GM18951 (cell line): Measurements from ENCODE around the gene RHCE.
"Not testable (repeated sequence)": the region's sequence is repeated elsewhere in the genome, so short reads cannot be mapped to it uniquely, and the experiment has no call there.

Experiments
- POLR2A ChIP-seq: IDR thresholded peaks from 4 replicates; pipeline ENCODE4 v1.6.1; 2011; ENCODE audit warnings: mild to moderate bottlenecking; ENCODE audit not compliant: insufficient read length, insufficient read depth; ENCODE audit errors: extremely low read depth
- in situ Hi-C: fragments of 300-500 bp; cut with MboI; formaldehyde crosslinking; loops from one replicate; pipeline ENCODE4 v1.12.0; 2022; ENCODE audit warnings: low sequenced_read_pairs, mixed read lengths, inconsistent platforms; ENCODE audit not compliant: unreplicated experiment

RHCE gene

DNA sequence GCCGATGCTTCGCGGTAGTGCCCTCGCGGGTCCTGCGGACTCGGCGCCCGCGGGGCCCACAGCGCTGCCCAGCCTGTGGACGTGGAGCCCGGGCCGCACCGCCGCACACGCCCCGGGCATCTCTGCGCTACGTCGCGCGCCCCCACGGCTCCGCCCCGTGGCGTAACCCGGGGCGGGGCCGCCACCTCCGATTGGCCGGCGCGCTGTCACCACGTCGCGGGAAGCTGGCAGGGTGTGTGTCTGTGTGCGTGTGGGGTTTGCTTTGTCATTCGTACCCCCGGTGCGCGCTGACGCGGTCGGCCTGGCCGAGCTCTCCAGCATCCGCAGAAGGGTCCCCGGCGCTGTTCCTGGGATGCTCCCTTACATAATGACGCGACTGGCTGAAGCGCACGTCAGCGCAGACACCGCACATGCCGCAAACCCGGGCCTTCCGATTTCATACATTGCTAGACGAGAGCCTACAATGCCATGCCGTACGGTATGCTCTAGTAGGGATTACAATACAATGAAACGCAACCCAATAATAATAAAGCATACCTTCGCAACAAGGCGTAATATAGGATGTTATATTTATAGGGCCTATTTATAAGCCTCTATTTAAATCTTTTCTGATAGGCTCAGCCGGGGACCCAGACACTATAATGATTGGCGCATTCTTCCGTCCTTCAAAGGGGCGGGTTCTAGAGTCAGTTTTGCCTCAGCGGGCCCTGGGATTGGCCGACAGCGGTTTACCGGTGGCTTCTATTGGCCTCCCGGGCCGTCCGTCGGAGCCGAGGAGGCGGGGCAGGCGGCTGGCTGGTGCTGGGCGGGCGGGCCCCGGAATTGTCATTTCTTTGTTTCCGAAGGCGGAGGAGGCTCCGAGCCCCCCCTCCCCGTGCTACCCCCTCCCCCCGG, 9.7 kb upstream of the RHCE start, which contains the start of gene MACO1:
TSS of gene MACO1 (plus strand) at position 825 of the 894 bp plus-strand sequence. CDS start 202 bp downstream, outside the sequence.
- peak; percentile 83 for TF ChIP-seq POLR2A
- in situ Hi-C loops, result no loop called here

DNA sequence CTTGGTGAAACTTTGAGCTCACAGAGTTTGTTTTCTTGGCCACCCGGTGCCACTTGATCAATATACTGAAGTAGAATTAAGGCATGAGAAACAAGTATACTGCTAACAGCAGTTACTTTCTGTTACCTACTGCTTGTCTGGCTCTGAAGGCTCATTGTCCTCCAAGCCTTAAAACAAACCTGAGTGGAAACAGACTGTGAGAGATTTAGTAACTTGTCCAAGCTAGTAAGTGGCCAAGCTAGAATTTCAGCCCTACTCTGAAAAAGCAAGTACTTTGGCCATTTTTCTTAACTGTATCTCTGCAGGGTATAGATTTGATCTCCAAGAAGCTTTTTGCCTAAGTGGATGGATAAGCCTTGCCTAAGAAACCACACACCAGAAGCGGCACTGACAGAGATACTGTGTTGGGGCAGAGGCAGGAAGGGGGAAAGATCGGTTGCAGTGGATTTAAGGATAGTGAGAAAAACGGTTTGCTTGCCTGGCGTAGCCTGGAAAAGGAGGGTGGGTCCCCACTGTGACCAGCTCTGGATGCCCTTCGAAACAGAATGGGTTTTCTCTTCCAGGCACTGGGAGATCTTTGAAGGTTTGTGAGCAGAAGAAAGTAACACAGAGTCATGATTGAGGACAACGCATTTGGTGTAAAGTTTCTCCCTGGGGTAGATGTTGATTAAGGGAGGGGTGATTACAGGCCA, 8.0 kb upstream of the RHCE start:
- no peak for TF ChIP-seq POLR2A
- in situ Hi-C loops, result no loop called here

DNA sequence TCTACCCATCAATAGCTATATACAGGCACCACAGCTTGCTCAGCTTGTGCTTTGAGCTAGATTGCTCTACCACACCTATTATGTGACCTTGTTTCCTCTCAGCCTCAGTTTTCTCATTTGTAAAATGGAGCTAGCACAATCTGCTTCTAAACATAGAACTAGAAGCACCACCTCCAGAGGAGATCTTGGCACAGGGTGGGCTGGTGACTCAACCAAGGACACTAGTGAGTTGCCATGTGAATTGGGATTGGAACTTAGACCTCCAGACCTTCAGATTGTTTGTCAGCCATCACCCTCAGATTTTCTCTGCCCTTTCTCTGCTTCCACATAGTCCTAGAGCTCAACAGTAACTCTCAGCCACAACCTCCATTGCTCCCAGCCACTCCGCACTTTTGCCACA, 7.1 kb upstream of the RHCE start:
- no peak for TF ChIP-seq POLR2A
- in situ Hi-C loops, result no loop called here

DNA sequence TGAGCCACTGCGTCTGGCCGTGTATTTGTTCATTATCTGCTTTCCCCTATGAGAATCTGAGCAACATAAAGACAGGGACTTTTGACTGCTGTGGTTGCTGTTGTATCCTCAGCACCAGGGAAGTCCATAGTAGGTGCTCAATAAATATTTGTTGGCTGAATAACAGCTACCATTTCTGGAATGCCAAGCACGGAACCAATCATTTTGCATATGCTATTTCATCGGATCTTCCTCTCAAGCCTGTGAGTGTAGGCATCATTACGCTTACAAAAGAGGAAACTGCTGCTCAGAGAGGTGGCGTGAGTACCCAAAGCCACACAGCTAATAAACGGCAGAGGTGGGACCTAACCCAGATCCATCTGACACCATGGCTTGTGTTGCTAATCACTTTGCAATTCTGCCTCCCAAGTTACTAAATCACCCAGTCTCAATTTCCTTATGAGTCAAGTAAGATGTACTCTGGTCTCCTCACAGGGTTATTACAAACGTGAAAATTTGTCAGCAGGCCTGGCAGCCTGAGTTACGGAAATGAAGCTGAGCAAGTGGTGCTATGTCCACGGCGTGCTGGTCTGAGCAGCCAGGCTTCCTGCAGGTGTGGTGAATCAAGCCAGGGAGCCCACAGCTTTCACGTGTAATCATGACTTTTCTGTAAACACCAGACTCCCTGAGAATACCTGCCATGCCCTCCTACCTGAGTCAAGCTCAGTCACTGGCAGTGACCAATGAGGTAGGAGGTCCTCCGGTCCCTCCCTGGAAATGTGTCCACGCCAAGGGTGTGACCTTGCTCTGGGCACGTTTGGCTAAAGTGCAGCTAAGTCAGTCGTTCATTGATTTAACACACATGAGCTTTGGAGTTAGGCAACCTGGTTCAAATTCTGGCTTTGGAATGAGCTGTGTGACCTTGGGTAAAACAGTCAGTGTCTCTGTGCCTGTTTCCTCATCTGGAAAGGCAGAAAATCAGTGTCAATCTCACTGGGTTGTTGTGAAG, 4.8 kb upstream of the RHCE start:
- in situ Hi-C loops, result no loop called here

DNA sequence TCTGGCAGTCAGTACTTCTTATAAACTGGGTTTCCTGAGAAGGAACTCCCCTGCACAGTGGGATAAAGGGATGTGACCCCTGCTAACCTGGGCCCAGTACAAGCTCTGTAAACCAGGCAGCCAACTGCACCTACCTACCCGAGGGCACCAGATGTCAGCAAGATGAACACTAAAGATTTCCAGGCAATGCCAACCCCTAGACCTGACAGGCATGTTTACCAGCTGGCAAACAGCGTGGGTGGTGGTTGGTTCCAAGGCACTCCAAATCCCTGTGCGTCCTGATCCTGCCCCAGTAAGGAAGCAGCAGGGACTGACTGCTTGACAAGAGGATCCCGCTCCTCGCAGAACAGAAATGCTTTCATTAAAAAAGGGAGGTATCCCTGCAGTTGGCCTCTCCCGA, 2.6 kb upstream of the RHCE start:
- in situ Hi-C loops, result not testable (repeated sequence)

More for the DNA sequence above, 4.8 kb upstream of the RHCE start:
- TF ChIP-seq POLR2A, result no peak

DNA sequence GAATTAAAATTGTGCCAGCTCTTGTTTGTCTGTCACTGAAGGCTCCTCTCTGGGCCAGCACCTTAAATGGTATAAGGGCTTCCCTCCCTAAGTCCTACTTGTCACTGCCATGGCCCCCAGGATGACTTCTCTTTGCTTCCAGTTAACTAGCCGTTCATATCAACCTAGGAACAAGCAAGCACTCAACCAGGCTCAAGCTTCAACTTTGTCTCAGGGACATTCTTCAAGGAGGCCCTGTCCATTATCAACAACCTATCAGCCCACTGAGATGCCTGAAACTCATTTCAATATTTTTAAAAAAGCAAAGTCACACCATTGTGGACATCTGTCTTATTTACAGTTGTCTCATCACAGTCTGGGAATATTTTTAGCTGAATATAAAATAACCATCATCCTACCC, 1.3 kb downstream of the RHCE start:
- in situ Hi-C loops, result not testable (repeated sequence)

GRCh38 chr1:25417280-25417679, 3.3 kb downstream of the RHCE start:
- in situ Hi-C loops, result not testable (repeated sequence)

- in situ Hi-C loops, result not testable (repeated sequence)
Measured at GRCh38 chr1:25414578-25414977, 6.0 kb downstream of the RHCE start.

GRCh38 chr1:25414157-25414556, 6.5 kb downstream of the RHCE start:
- in situ Hi-C loops, result not testable (repeated sequence)

GRCh38 chr1:25412872-25413623, 7.6 kb downstream of the RHCE start:
- in situ Hi-C loops, result not testable (repeated sequence)

DNA sequence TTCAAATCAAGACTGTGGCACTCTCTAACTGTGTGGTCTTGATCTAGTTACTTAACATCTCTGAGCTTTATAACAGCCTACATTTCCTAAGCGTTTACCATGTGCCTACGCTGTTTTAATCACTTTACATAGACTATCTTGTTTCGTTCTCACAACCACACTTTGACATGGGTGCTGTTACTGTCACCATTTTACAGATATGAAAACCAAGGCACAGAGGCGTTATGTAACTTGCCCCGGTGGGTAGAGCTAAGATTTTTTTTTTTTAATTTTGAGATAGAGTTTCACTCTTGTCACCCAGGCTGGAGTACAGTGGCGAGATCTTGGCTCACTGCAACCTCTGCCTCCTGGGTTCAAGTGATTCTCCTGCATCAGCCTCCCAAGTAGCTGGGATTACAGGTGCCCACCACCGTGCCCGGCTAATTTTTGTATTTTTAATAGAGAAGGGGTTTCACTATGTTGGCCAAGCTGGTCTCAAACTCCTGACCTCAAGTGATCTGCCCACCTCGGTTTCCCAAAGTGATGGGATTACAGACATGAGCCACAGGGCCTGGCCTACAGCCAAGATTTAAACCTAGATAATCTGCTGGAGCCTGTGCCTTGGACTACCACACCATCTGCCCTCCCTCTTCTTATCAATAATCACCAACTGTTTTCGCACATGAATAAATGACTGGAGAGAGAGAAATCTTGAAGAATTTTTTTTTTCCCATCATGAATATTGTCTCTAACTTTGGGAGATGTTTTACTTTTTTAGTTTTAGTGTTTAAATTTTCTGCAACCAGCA, 10.8 kb downstream of the RHCE start:
- in situ Hi-C loops, result not testable (repeated sequence)

GRCh38 chr1:25405731-25406305, 14.8 kb downstream of the RHCE start:
- in situ Hi-C loops, result not testable (repeated sequence)

DNA sequence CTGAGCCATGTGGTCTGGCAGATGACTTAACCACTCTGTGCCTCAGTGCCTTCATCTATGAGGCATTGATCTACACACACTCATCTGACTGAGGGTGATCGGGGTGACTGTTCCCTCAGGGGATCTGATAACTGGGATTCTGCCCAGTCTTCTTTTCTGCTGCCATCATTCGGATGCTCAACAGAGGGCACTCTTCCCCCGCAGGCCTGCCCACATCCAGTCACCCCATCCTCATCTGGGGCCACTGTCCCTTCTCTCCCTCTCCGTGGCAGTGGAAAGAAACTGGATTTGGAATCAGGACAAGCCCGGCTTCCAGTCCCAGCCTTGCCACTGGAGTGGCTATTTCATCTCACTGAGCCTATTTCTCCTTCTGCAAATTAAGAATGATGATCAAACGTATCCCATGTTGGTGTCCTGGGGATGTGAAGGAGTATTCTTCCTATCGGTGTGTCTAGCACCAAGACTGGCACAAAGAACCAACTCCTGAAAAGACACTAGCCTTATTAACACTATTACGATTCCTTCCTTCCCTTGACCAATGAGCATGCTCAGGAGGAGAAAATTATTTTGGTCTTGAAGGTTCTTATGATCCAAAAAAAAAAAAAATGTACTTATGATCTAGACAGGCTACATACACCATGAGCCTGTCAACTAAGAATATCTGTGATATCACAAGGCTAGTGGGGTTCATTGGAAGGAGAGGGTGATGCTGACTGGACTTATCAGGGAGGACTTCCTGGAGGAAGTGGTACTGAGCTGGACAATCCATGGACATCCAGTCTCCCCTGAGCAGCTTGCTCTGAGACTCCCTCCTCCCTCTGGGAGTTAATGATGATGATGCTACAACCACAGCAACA, 17.4 kb downstream of the RHCE start:
- in situ Hi-C loops, result not testable (repeated sequence)

DNA sequence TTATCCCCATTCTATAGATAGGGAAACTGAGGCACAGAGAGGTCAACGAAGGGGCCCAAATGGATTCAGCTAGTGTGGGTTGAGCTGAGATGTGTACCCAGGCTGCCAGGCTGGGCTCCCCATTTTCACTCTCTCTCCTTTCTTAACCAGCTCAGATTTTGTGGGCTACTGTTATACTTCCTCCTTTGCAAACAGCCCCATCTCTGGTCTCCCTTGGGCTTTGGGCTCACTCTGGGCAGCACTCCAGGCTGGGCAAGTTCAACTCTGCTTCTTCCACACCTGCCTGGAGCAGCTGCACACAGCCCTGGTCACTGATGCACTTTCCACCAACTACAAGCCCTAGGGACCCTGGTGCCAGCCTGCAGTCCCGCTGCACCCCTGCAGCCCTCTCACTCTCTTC, 22.5 kb downstream of the RHCE start:
- in situ Hi-C loops, result loop anchor here (5.0 kb wide), 1 partner anchor 101 kb away; no protein-coding TSS in a partner anchor

- in situ Hi-C loops, result loop anchor here (5.0 kb wide), 1 partner anchor 100 kb away; no protein-coding TSS in a partner anchor
Measured at GRCh38 chr1:25397549-25397948, 23.1 kb downstream of the RHCE start.
